NB4 (cell line): ENCODE results near the gene SDK2.

Experiments
- MYC ChIP-seq: IDR thresholded peaks from 2 replicates; pipeline ENCODE4 v1.6.1; 2011; ENCODE audit warnings: low read depth, low read length
- POLR2A ChIP-seq: IDR thresholded peaks from 2 replicates; pipeline ENCODE4 v1.6.1; 2011; ENCODE audit warnings: mild to moderate bottlenecking; ENCODE audit not compliant: insufficient read length; ENCODE audit errors: extremely low read depth
- TF ChIP-seq, protein P1 (sequence below): IDR thresholded peaks from one replicate; pipeline ENCODE4 v1.5.1; 2012; ENCODE audit warnings: low read depth, low read length

DNA sequence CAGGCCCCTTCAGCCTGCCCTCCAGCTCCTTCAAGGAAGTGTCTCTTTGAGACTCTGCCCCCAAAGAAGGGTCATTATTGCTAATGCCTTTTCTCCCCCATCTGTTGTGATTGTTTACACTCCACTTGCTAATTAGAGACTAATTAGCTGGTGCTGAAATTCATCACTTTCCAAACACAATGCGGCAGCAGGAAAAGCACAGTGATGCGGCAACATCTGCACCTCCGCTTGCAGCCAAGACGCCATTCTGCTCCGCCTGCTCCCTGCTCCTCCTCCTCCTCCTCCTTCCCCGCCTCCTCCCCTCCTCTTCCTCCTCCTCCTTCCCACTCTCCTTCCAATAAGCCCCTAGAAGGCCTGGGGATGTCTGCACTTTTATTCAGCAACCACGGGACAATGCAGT, 110.5 kb downstream of the SDK2 start:
- TF ChIP-seq, protein P1, sequence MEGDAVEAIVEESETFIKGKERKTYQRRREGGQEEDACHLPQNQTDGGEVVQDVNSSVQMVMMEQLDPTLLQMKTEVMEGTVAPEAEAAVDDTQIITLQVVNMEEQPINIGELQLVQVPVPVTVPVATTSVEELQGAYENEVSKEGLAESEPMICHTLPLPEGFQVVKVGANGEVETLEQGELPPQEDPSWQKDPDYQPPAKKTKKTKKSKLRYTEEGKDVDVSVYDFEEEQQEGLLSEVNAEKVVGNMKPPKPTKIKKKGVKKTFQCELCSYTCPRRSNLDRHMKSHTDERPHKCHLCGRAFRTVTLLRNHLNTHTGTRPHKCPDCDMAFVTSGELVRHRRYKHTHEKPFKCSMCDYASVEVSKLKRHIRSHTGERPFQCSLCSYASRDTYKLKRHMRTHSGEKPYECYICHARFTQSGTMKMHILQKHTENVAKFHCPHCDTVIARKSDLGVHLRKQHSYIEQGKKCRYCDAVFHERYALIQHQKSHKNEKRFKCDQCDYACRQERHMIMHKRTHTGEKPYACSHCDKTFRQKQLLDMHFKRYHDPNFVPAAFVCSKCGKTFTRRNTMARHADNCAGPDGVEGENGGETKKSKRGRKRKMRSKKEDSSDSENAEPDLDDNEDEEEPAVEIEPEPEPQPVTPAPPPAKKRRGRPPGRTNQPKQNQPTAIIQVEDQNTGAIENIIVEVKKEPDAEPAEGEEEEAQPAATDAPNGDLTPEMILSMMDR: no peak
- TF ChIP-seq POLR2A (no peak), MYC (no peak)
